ENCODE measurements around the gene ADAM15.

DNA sequence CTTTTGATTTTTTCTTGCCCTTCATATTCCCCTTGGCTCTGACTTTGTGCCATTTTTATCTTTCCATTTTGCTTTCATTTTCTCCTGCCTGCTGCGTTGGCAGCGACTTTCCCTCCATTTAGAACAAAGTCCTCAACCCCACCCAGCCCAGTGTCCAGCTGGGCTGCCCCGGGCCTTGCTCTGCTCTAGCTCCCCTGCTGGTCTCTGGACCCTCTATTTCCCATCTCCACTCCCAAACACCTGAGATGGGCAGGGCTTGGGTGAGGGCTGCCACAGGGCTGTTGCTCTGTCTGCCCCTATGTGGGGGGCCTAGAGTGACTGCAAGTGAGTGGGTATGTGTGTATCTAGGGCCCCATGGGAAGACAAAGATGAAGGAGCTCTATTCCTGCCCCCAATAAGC lies 7.3 kb upstream of the ADAM15 start:
- TF ChIP-seq, protein P1, sequence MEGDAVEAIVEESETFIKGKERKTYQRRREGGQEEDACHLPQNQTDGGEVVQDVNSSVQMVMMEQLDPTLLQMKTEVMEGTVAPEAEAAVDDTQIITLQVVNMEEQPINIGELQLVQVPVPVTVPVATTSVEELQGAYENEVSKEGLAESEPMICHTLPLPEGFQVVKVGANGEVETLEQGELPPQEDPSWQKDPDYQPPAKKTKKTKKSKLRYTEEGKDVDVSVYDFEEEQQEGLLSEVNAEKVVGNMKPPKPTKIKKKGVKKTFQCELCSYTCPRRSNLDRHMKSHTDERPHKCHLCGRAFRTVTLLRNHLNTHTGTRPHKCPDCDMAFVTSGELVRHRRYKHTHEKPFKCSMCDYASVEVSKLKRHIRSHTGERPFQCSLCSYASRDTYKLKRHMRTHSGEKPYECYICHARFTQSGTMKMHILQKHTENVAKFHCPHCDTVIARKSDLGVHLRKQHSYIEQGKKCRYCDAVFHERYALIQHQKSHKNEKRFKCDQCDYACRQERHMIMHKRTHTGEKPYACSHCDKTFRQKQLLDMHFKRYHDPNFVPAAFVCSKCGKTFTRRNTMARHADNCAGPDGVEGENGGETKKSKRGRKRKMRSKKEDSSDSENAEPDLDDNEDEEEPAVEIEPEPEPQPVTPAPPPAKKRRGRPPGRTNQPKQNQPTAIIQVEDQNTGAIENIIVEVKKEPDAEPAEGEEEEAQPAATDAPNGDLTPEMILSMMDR (conservative IDR thresholded peaks at IDR 0.05; ENCODE audit: low read depth, low read length) = no peak
- TF ChIP-seq EZH2 (IDR thresholded peaks at IDR 0.05; ENCODE audit: borderline replicate concordance, low read depth, low read length, poor library complexity, severe bottlenecking) = no peak
